ENCODE measurements around the gene GCAT. TPM values are rescaled to one million over a fixed set of nuclear protein-coding genes. Genes with fewer than 3 reads are reported as not detected.

GCAT gene
- total and polyA plus RNA-seq, 2 of the 4 experiments (the other 2 are of a cell fraction) = 20.6 to 32.3 TPM

GRCh38 chr22:37775785-37776638, 31.7 kb upstream of the GCAT start:
- intact Hi-C loops (cut with micrococcal nuclease) = no loop called here
- TF ChIP-seq RFX5 (IDR thresholded peaks at IDR 0.05; ENCODE audit: low read depth, low read length) (no peak), POLR2A (IDR thresholded peaks at IDR 0.05; ENCODE audit: low read depth, low read length) (peak; percentile 87), CEBPB (IDR thresholded peaks at IDR 0.05; ENCODE audit: low read depth, low read length) (peak; percentile 63), BHLHE40 (IDR thresholded peaks at IDR 0.05; ENCODE audit: low read depth, low read length) (peak; percentile 48; the same call in 1 of the 2 replicates), NFE2L2 (IDR thresholded peaks at IDR 0.05; ENCODE audit: low read depth, low read length) (peak; percentile 15; the same call in 1 of the 2 replicates), MAFK (IDR thresholded peaks at IDR 0.05; ENCODE audit: low read depth, low read length) (peak; percentile 86), MXI1 (IDR thresholded peaks at IDR 0.05; ENCODE audit: borderline replicate concordance, low read depth, low read length) (no peak), RAD21 (IDR thresholded peaks at IDR 0.05; ENCODE audit: low read length) (peak; percentile 11; the same call in 1 of the 2 replicates), MAZ (IDR thresholded peaks at IDR 0.05; ENCODE audit: borderline replicate concordance, low read depth, low read length) (0 out of 2 replicates have a peak, but pooled peaks have one; percentile 15), CTCF (conservative IDR thresholded peaks at IDR 0.05; ENCODE audit: low read depth, low read length) (no peak), SMC3 (IDR thresholded peaks at IDR 0.05; ENCODE audit: low read depth, low read length) (no peak), FOS (IDR thresholded peaks at IDR 0.05; ENCODE audit: low read depth, low read length) (peak; percentile 89), RCOR1 (IDR thresholded peaks at IDR 0.05; ENCODE audit: insufficient replicate concordance, low read length) (no peak), CHD1 (IDR thresholded peaks at IDR 0.05; ENCODE audit: low read depth, low read length) (no peak)
- TF ChIP-seq, protein P1, sequence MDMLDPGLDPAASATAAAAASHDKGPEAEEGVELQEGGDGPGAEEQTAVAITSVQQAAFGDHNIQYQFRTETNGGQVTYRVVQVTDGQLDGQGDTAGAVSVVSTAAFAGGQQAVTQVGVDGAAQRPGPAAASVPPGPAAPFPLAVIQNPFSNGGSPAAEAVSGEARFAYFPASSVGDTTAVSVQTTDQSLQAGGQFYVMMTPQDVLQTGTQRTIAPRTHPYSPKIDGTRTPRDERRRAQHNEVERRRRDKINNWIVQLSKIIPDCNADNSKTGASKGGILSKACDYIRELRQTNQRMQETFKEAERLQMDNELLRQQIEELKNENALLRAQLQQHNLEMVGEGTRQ (IDR thresholded peaks at IDR 0.05; ENCODE audit: low read depth, low read length) = no peak

More at GRCh38 chr22:37775785-37776638, 31.7 kb upstream of the GCAT start:
- peak overlapping the region; percentile 69; the same call in 1 of the 2 replicates for H3K18ac ChIP-seq (ENCODE audit: low read depth, low read length)
- peak overlapping the region; percentile 99 for H4K91ac ChIP-seq (ENCODE audit: insufficient read depth, low read depth, low read length)
- peaks cover 31% of the 10 kb centered on the region for H3K9me1 ChIP-seq (ENCODE audit: insufficient read depth, low read length)
- H2AK5ac ChIP-seq (ENCODE audit: low read depth, low read length) = peak overlapping the region; percentile 98
- peak overlapping the region; percentile 37; the same call in 1 of the 2 replicates for H4K5ac ChIP-seq (ENCODE audit: low read depth, low read length)
- H3K23ac ChIP-seq (ENCODE audit: low read depth, low read length) = peak overlapping the region; percentile 75; the same call in 1 of the 2 replicates
- peak overlapping the region; percentile 79 for H2BK20ac ChIP-seq (ENCODE audit: low read depth, low read length)
- ATAC-seq (ENCODE audit: low read depth) = peak; percentile 72
- H4K20me1 ChIP-seq (ENCODE audit: insufficient read depth, low read length) = peaks cover 13% of the 10 kb centered on the region
- peak overlapping the region; percentile 26; the same call in 1 of the 2 replicates for H3K9ac ChIP-seq (ENCODE audit: low read depth, low read length)
- peak overlapping the region; percentile 11 for H2AFZ ChIP-seq (replicated peaks; ENCODE audit: low read length, poor library complexity)
- H3K4me1 ChIP-seq (ENCODE audit: control insufficient read depth, insufficient read depth, low read length) = peaks cover 19% of the 10 kb centered on the region
- H4K8ac ChIP-seq (ENCODE audit: low read depth in 2 of 2, low read length in 2 of 2) = peak overlapping the region; percentile 85 to 92
- H3K27ac ChIP-seq (ENCODE audit: insufficient read depth, low read length) = peak overlapping the region; percentile 83
- BruUV-seq (replicated peaks) = no TSS peak
- peak overlapping the region; percentile 96 for H2BK15ac ChIP-seq (ENCODE audit: low read depth, low read length)
- dilution Hi-C loops (cut with HindIII; ENCODE audit: low sequenced_read_pairs, unreplicated experiment) (no loop called here), in situ Hi-C loops (cut with MboI; ENCODE audit: low sequenced_read_pairs) (no loop called here)
- WGBS, 2 experiments (ENCODE audit: extremely low coverage in 2 of 2, insufficient read length in 1 of 2) = 75% methylated on average over 4 of the region's 17 CpGs; no CpG with 5 or more reads in 1 of the 2 experiments
- H2BK5ac ChIP-seq (ENCODE audit: low read depth, low read length, poor library complexity, severe bottlenecking) = peak overlapping the region; percentile 97
- no peaks in the 10 kb centered on the region for H3K27me3 ChIP-seq (ENCODE audit: control insufficient read depth, insufficient read depth, low read length)
- peak overlapping the region; percentile 87 for H3K56ac ChIP-seq (ENCODE audit: extremely low read depth, insufficient read depth, low read length)
- peaks cover 0 to 47% of the 10 kb centered on the region in 2 experiments; a peak in 2 of 4 replicates for H3K79me1 ChIP-seq (ENCODE audit: low read depth in 1 of 2, low read length in 2 of 2)
- no peaks in the 10 kb centered on the region for H3K9me3 ChIP-seq (ENCODE audit: control insufficient read depth, insufficient read depth, low read length)
- POLR2A ChIA-PET (ENCODE audit: unreplicated experiment) = interaction anchor here (0.7 kb wide), 1 partner anchor 108 kb away, joined by 15 read pairs; no protein-coding TSS in a partner anchor
- peak overlapping the region; percentile 98 for H2BK120ac ChIP-seq (ENCODE audit: low read depth, low read length)
- peak overlapping the region; percentile 95 for H3K4ac ChIP-seq (ENCODE audit: low read depth, low read length)
- DNase-seq = peak; percentile 99
- no peak overlapping the region for H3K4me3 ChIP-seq (ENCODE audit: insufficient read depth, low read depth, low read length)
- H2AK9ac ChIP-seq (replicated peaks; ENCODE audit: low read depth, low read length, poor library complexity) = peak overlapping the region; percentile 94
- peaks cover 35% of the 10 kb centered on the region for H3K36me3 ChIP-seq (ENCODE audit: control insufficient read depth, insufficient read depth, low read length)
- peak overlapping the region; percentile 93 for H3K14ac ChIP-seq (replicated peaks; ENCODE audit: low read depth, low read length)
- H3K4me2 ChIP-seq (ENCODE audit: low read depth, low read length) = peak overlapping the region; percentile 55; the same call in 1 of the 2 replicates
- CTCF ChIA-PET = interaction anchor here (0.6 to 1.5 kb wide), 2 partner anchors 112 to 115 kb away, joined by 3 to 4 read pairs; no protein-coding TSS in a partner anchor

All from IMR-90 (cell line).